Duodenal mucosa (tissue), 2 donors: ENCODE measurements around the gene PRR27.
"Not testable (repeated sequence)": the region's sequence is repeated elsewhere in the genome, so short reads cannot be mapped to it uniquely, and the experiment has no call there.

Source experiments
- H3K27ac ChIP-seq: one replicate; pipeline ENCODE4 v1.7.0; 2013; ENCODE audit warnings: low read depth, low read length
- H3K27me3 ChIP-seq, 2 donors: one replicate each; pipeline ENCODE4 v1.7.0; 2013; ENCODE audit warnings: low read length in 2 of 2, control low read depth in 1 of 2; ENCODE audit not compliant: insufficient read depth in 2 of 2, control insufficient read depth in 1 of 2
- H3K36me3 ChIP-seq, 2 donors: one replicate each; pipeline ENCODE4 v1.7.0; 2013; ENCODE audit warnings: low read length in 2 of 2, control low read depth in 1 of 2; ENCODE audit not compliant: insufficient read depth in 2 of 2, control insufficient read depth in 1 of 2
- H3K4me1 ChIP-seq, 2 donors: one replicate each; pipeline ENCODE4 v1.7.0; 2013; ENCODE audit warnings: low read length in 2 of 2, control low read depth in 1 of 2; ENCODE audit not compliant: insufficient read depth in 2 of 2, control insufficient read depth in 1 of 2
- H3K4me3 ChIP-seq, 2 donors: one replicate each; pipeline ENCODE4 v1.7.0; 2013; ENCODE audit warnings: low read length in 2 of 2, low read depth in 1 of 2
- H3K9ac ChIP-seq, 2 donors: one replicate each; pipeline ENCODE4 v1.7.0; 2013; ENCODE audit warnings: low read length in 2 of 2, low read depth in 1 of 2
- H3K9me3 ChIP-seq, 2 donors: one replicate each; pipeline ENCODE4 v1.7.0; 2013; ENCODE audit warnings: low read length in 2 of 2, control low read depth in 1 of 2; ENCODE audit not compliant: control insufficient read depth in 1 of 2

PRR27 gene

DNA sequence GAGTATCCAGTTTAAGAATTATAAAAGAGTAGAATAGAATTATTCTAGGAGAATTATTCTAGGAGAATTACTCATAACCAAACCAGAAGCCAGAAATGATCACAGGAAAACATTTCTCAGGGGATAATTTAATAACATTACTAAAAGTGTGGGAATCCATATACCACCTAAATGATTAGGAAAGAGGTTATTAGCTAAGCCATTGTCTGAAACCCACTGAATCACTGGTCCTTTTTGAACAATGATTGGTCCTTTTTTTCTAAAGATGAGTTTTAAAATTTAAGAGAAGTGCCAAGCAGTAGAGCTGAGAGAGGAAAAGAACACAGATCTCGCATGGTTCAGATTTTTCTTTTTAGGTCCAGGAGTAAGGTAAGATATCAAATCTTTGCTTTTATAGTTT is 41.4 kb downstream of the PRR27 start, which contains the start of gene ODAM:
TSS of gene ODAM (plus strand) at position 301 of the 400 bp plus-strand sequence. CDS start 819 bp downstream, outside the sequence.
- H3K27me3 ChIP-seq: no peaks in the 10 kb centered on the region
- H3K27ac ChIP-seq: no peak within 1 kb of the TSS
- no peaks in the 10 kb centered on the region for H3K9me3 ChIP-seq
- H3K4me3 ChIP-seq: no peak within 1 kb of the TSS
- H3K36me3 ChIP-seq: no peaks in the 10 kb centered on the region
- H3K4me1 ChIP-seq: peaks cover 3 to 16% of the 10 kb centered on the region in 2 donors
- no peak within 1 kb of the TSS for H3K9ac ChIP-seq

DNA sequence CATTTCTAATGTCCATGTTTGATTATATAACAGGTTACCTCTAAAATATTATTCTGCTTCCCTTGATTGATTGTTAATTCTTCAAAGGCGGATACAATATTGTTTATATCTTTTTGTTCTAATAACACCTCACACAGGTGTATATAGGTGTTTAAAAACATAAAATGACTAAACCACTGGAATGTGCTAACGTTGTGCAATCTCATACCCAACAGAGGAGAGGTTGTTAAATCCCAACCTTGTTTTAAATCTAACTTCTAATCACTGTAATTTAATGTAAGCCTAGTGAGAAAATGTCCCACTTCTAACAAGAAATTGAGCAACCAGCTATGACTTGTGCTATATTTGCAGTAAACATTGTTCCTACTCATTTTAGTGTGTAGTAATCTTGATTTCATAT is 42.8 kb downstream of the PRR27 start:
- no peak overlapping the region for H3K27ac ChIP-seq
- no peaks in the 10 kb centered on the region for H3K9me3 ChIP-seq
- H3K9ac ChIP-seq: no peak overlapping the region
- H3K4me1 ChIP-seq: peaks cover 3 to 16% of the 10 kb centered on the region in 2 donors
- H3K36me3 ChIP-seq: no peaks in the 10 kb centered on the region
- H3K27me3 ChIP-seq: no peaks in the 10 kb centered on the region
- H3K4me3 ChIP-seq: no peak overlapping the region

DNA sequence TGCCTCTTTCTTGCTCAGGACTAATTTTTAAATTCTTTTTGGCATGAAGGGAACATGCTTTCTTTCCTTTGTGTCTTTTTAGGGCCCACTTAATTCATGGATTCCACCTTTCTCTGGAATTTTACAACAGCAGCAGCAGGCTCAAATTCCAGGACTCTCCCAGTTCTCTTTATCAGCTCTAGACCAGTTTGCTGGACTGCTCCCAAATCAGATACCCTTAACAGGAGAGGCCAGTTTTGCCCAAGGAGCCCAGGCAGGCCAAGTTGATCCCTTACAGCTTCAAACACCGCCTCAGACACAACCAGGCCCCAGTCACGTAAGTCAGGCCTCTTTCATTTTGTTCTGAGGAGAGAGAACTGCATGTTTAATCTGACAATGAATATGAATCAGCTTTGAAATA is 43.8 kb downstream of the PRR27 start:
- H3K27me3 ChIP-seq: no peaks in the 10 kb centered on the region
- peaks cover 3 to 16% of the 10 kb centered on the region in 2 donors for H3K4me1 ChIP-seq
- no peak overlapping the region for H3K9ac ChIP-seq
- H3K9me3 ChIP-seq: no peaks in the 10 kb centered on the region
- no peaks in the 10 kb centered on the region for H3K36me3 ChIP-seq
- no peak overlapping the region for H3K4me3 ChIP-seq
- H3K27ac ChIP-seq: no peak overlapping the region

DNA sequence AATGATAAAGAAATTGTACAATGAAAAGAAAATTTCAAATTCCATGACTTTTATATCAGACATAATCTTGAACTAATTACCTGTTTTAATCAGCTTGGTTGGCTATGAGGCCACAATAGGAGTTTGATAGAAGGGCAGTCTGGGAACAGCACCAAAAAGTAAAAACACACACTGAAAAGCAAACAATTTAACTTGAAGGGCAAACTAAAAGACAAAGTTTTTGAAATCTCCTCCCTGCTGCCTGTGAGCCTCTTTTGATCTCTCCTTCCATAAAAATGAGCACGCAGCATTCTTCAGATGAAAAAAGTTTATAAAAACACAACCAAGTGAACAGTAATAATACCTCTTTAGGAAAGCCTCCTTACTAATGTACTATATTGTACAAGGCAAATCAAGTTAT is 49.6 kb downstream of the PRR27 start:
- no peak overlapping the region for H3K4me3 ChIP-seq
- no peak overlapping the region for H3K27ac ChIP-seq
- H3K27me3 ChIP-seq: no peaks in the 10 kb centered on the region
- no peaks in the 10 kb centered on the region for H3K9me3 ChIP-seq
- no peak overlapping the region for H3K9ac ChIP-seq
- H3K36me3 ChIP-seq: no peaks in the 10 kb centered on the region
- H3K4me1 ChIP-seq: peaks cover 0 to 2% of the 10 kb centered on the region in 2 donors

DNA sequence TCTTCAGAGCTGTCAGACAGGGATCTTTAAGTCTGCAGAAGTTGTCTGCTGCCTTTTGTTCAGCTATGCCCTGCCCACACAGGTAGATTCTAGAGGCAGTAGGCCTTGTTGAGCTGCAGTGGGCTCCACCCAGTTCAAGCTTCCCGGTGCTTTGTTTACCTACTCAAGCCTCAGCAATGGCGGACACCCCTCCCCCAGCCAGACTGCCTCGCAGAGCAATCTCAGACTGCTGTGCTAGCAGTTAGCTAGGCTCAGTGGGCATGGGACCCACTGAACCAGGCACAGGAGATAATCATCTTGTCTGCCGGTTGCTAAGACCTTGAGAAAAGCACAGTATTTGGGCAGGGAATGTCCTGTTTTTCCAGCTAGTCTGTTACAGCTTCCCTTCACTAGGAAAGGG is 58.7 kb downstream of the PRR27 start:
- H3K4me3 ChIP-seq, H3K27me3 ChIP-seq, H3K4me1 ChIP-seq, H3K9ac ChIP-seq, H3K36me3 ChIP-seq, H3K9me3 ChIP-seq, H3K27ac ChIP-seq: not testable (repeated sequence)
